Activated T-cell treated with anti-CD3 and anti-CD28 coated beads, Interleukin-2, amount 50 U/mL, for 72 hours (primary cell): ENCODE data around the gene FAM50B. TPM values are rescaled to one million over a fixed set of nuclear protein-coding genes. Genes with fewer than 3 reads are reported as not detected.

Source experiments
- total RNA-seq, 2 donors: library from RNA; stranded (reverse); gene quantifications; one replicate each; pipeline ENCODE4 v1.2.3, GENCODE V29; 2022

FAM50B gene
- total RNA-seq, 2 donors from 2014 or later, result 8.1 to 8.2 TPM

Other genes with a start within 250 kb of the FAM50B start
- gene PXDC1, start 97.7 kb upstream of the FAM50B start, total RNA-seq, result 1 to 10 TPM in 1 of 2 donors, under 1 TPM in 1; 0.94 to 7.2 TPM
- gene FAM217A, start 229.8 kb downstream of the FAM50B start, total RNA-seq, result not detected